ENCODE results near the gene R3HDM2.
"Not testable (repeated sequence)": the region's sequence is repeated elsewhere in the genome, so short reads cannot be mapped to it uniquely, and the experiment has no call there.

The R3HDM2 gene

DNA sequence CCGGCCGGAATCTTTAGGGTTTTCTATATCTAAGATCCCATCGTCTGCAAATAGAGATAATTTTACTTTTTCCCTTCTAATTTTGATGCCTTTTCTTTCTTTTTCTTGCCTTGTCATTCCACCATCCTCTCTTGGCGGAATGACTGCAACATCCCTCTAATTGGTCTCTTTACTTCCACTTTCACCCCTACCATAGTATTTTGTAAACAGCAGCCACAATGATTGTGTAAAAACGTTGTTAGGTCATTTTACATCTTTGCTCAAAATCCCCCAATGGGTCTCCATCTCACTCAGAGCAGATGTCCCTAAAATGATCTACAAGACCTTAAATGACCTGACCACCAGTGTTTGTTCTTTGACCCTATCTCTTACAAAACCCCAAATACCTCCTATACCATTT lies 99.9 kb downstream of the R3HDM2 start:
- Mint-ChIP-seq H3K36me3 (peaks cover 16% of the 10 kb centered on the region), H3K27me3 (no peaks in the 10 kb centered on the region), H3K4me3 (no peak overlapping the region), H3K4me1 (ENCODE audit: low read depth) (peaks cover 3% of the 10 kb centered on the region), H3K9me3 (ENCODE audit: low read depth) (no peaks in the 10 kb centered on the region), H3K27ac (no peak overlapping the region)

DNA sequence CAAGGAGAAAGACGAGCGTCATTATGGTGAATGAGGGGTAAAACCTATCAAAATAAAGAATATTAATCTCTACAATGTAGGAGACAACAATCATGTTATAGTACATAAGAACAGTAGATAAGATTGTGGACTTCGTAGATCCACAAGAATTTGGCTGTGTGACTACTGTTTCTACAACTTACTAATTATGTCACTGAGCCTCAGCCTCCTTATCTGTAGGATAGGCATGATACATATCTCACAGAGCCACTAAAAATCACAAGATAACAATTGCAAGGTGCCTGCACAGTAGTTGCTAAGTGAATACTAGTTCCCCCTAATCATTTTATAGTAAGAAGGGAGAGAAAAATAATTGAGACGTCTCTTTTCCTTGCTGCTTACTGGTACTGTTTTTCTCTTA lies 101.6 kb downstream of the R3HDM2 start:
- no peaks in the 10 kb centered on the region for H3K9me3 Mint-ChIP-seq (ENCODE audit: low read depth)
- H3K27me3 Mint-ChIP-seq = no peaks in the 10 kb centered on the region
- H3K27ac Mint-ChIP-seq = no peak overlapping the region
- H3K36me3 Mint-ChIP-seq = peaks cover 18% of the 10 kb centered on the region
- no peak overlapping the region for H3K4me3 Mint-ChIP-seq
- H3K4me1 Mint-ChIP-seq (ENCODE audit: low read depth) = peaks cover 2% of the 10 kb centered on the region

DNA sequence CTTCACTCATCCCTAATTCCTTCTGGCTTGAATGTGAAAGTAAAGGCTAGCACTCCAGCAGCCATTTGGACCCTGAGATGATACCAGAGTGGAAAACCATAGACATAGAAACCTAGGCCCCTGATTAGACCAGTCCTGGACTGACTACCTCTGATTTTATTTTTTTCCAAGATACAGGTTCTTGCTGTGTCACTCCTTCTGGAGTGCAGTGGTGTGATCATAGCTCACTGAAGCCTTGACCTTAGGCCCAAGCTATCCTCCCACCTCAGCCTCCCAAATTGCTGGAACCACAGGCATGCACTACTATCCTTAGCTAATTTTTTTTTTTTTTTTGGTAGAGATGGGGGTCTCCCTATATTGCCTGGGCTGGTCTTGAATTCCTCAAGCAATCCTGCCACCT lies 105.4 kb downstream of the R3HDM2 start:
- no peak overlapping the region for H3K27ac Mint-ChIP-seq
- no peaks in the 10 kb centered on the region for H3K27me3 Mint-ChIP-seq
- peaks cover 13% of the 10 kb centered on the region for H3K36me3 Mint-ChIP-seq
- peaks cover 3% of the 10 kb centered on the region for H3K4me1 Mint-ChIP-seq (ENCODE audit: low read depth)
- H3K4me3 Mint-ChIP-seq = no peak overlapping the region
- no peaks in the 10 kb centered on the region for H3K9me3 Mint-ChIP-seq (ENCODE audit: low read depth)

DNA sequence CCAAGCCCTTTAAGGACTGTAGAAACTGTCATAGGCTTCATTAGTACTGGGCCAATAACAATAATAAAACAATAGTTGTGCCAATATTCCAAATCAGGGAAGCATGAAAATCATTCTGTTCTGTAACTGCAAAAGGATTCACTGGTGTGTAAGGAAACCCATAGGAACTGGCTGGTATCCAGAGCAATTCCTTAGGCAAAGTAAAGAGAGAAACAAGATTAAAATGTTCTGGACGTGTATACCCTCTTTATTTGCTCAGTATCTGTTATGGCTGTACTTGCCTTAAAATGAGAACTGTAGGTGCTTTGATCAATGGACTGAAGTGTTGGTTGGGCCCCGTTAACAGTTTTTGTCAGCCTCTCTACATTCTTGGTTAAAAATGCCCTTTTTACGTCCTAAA lies 107.4 kb downstream of the R3HDM2 start:
- Mint-ChIP-seq H3K9me3 (ENCODE audit: low read depth) (no peaks in the 10 kb centered on the region), H3K27ac (no peak overlapping the region), H3K36me3 (peaks cover 13% of the 10 kb centered on the region), H3K4me1 (ENCODE audit: low read depth) (peaks cover 7% of the 10 kb centered on the region), H3K27me3 (no peaks in the 10 kb centered on the region), H3K4me3 (no peak overlapping the region)

DNA sequence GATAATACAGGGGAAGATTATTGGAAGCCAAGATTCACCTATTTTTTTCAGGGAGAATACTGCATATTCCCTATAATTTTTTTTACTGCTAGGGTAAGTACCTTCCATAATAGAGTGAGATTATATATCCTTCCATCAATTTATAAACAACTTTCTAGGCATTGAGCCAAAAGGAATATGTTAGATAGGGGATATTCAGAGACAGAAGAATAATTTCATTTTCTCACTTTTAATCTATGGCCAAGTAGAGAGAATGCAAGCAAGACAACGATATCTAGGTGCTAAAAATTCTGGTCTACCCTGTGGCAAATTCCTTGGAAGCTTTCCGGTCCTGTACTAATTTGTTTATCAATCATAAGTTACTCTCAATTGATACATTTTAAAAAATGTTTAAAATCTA lies 110.2 kb downstream of the R3HDM2 start:
- Mint-ChIP-seq H3K27ac (no peak overlapping the region), H3K27me3 (no peaks in the 10 kb centered on the region), H3K36me3 (peaks cover 2% of the 10 kb centered on the region), H3K4me3 (no peak overlapping the region), H3K9me3 (ENCODE audit: low read depth) (no peaks in the 10 kb centered on the region), H3K4me1 (ENCODE audit: low read depth) (peaks cover 7% of the 10 kb centered on the region)

DNA sequence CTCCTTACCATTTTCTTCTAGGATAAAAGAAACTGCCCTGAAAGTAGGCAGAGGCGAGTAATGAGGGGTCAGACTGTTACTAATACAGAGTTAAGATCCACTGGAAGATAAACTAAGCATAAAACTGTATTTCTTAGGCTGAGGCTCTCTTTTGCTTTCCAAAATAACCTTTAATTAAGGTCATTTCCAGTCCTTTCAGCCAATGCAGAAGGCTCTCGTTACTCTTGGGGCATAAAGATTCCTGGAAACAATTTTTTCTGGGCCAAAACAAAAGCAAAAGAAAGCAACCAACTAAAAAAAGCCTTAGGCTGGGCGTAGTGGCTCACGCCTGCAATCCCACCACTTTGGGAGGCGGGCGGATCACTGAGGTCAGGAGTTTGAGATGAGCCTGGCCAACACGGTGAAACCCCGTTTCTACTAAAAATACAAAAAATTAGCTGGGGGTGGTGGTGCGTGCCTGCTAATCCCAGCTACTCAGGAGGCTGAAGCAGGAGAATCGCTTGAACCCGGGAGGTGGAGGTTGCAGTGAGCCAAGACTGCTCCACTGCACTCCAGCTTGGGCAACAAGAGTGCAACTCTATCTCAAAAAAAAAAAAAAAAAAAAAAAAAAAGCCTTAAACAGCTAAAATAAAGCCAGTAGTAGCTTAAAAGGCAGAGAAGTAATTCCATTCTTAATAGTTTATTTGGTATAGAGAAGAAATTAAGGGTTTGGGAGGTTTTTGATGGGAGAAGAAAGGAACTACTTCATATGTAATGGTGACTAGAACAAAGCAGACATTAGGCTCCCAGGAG lies 111.0 kb downstream of the R3HDM2 start:
- H3K27me3 Mint-ChIP-seq = no peaks in the 10 kb centered on the region
- H3K36me3 Mint-ChIP-seq = peaks cover 2% of the 10 kb centered on the region
- H3K4me3 Mint-ChIP-seq = no peak overlapping the region
- H3K27ac Mint-ChIP-seq = no peak overlapping the region
- H3K4me1 Mint-ChIP-seq (ENCODE audit: low read depth) = peaks cover 7% of the 10 kb centered on the region
- H3K9me3 Mint-ChIP-seq (ENCODE audit: low read depth) = no peaks in the 10 kb centered on the region

DNA sequence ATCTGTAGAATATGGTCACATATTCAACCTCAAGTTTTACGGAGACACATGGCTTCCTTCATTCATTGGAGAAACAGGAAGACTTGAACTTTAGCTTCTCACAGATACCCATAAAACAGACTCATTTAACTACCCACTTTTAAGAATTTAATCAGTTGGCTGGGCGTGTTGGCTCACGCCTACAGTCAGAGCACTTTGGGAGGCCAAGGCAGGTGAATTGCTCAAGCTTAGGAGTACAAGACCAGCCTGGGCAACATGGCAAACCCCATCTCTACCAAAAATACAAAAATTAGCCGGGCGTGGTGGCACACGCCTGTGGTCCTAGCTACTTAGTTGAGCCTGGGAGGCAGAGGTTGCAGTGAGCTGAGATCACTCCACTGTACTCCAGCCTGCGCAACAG lies 115.2 kb downstream of the R3HDM2 start:
- Mint-ChIP-seq H3K27me3 (no peaks in the 10 kb centered on the region), H3K27ac (no peak overlapping the region), H3K9me3 (ENCODE audit: low read depth) (no peaks in the 10 kb centered on the region), H3K4me1 (ENCODE audit: low read depth) (peaks cover 5% of the 10 kb centered on the region), H3K4me3 (no peak overlapping the region), H3K36me3 (no peaks in the 10 kb centered on the region)

DNA sequence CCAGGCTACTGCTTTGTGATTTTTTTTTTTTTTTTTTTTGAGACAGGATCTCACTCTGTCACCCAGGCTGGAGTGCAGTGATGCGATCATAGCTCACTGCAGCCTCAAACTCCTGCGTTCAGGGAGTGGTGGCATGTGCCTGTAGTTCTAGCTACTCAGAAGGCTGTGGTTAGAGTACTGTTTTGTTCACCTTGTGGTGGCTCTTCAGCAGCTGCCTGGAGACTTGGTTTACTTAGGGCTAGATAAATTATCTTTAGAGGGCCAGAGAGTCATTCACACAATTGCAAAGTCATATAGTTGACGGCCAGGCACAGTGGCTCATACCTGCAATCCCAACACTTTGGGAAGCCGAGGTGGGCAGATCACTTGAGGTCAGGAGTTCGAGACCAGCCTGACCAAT lies 118.6 kb downstream of the R3HDM2 start:
- not testable (repeated sequence) for H3K4me1 Mint-ChIP-seq (ENCODE audit: low read depth); H3K27ac Mint-ChIP-seq; H3K9me3 Mint-ChIP-seq (ENCODE audit: low read depth); H3K36me3 Mint-ChIP-seq; H3K27me3 Mint-ChIP-seq; H3K4me3 Mint-ChIP-seq

DNA sequence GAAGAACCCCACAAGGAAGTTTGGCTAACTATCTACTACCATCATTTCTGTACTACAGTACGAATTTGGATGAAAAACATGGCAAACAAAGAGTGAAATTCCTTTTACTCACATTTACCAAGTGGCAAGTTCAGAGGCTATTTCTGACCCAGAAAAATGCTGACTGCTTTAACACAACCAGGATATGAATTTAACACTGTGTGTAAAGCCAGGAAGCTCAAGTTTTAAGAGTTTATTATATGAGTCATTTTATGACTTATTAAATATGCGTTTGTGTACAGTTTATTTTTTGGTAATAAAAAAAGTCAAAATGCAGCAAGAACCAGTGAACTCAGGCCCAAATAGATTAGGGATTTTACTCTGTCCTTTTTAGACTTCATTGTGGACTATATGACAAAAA lies 121.4 kb downstream of the R3HDM2 start:
- Mint-ChIP-seq H3K36me3 (peaks cover 10% of the 10 kb centered on the region), H3K27ac (no peak overlapping the region), H3K9me3 (ENCODE audit: low read depth) (no peaks in the 10 kb centered on the region), H3K27me3 (no peaks in the 10 kb centered on the region), H3K4me3 (no peak overlapping the region), H3K4me1 (ENCODE audit: low read depth) (peaks cover 1% of the 10 kb centered on the region)

DNA sequence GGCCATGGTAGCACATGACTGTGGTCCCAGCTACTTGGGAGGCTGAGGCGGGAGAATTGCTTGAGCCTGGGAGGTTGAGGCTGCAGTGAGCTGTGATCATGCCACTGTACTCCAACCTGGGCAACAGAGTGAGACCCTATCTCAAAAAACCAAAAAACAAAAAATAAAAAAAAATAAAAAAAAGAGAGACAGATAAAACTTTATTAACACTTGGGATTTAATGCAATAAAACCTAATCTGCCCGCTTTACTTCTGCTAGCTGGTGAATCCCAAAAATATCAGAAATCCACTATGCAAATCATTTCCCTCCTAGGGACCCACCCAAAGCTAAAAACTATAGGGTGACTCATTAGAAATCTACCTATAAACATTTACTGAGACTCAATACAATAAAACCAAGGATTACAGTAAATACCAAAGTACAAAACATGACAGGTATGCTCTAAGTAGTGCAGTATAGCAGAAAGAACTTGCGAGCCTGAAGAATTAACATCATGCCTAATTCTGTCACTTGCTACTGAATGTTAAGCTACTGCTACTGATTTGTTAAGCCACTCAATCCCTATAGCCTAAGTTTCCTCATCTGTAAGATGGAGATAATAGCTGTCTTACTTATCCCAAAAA lies 129.8 kb downstream of the R3HDM2 start:
- H3K9me3 Mint-ChIP-seq (ENCODE audit: low read depth) = no peaks in the 10 kb centered on the region
- H3K27ac Mint-ChIP-seq = no peak overlapping the region
- H3K36me3 Mint-ChIP-seq = peaks cover 25% of the 10 kb centered on the region
- no peaks in the 10 kb centered on the region for H3K4me1 Mint-ChIP-seq (ENCODE audit: low read depth)
- H3K4me3 Mint-ChIP-seq = no peak overlapping the region
- H3K27me3 Mint-ChIP-seq = no peaks in the 10 kb centered on the region

DNA sequence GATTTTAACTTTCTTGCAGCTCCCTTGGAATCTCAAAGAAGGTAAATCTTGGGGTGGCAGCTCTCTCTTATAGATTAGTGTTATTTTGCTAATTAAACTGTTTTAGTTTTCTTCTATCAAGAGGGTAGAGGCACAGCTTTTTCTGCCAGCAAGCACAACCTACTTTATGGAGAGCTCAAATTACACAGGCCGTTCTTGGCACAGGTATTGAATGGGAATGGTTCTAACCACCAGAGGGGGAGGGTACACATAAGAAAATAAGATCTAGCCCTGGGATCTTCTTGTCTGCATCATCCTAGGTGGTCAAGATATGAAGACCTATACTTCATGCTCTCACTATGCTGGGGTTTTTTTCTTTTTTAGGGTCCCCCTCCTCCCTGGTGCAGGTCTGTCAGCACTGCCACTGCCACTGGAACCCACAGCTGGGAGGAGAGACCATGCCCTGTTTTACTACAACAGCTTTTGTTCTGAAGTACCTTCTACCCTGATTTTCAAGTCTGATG lies 131.3 kb downstream of the R3HDM2 start:
- Mint-ChIP-seq H3K9me3 (ENCODE audit: low read depth) (no peaks in the 10 kb centered on the region), H3K4me3 (no peak overlapping the region), H3K4me1 (ENCODE audit: low read depth) (no peaks in the 10 kb centered on the region), H3K27me3 (no peaks in the 10 kb centered on the region), H3K27ac (no peak overlapping the region), H3K36me3 (peaks cover 22% of the 10 kb centered on the region)

DNA sequence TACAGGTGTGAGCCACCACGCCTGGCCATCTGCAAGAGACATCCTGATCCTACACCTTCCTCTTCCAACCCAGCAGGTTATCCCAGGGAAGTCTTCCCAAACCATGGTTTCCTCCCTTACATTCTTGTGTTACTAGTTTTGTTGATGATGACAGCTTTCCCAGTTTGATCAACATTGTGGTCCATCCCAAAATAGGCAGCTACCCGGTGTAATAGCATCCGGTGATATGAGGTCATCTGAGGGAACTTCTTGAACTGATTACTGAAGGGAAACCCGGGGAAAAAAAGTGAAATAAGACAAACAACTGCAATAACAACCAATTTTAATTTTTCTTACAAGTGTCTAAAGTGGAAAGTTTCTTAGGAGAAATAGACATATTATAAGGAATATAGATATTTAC lies 134.6 kb downstream of the R3HDM2 start:
- Mint-ChIP-seq H3K27me3 (no peaks in the 10 kb centered on the region), H3K9me3 (ENCODE audit: low read depth) (no peaks in the 10 kb centered on the region), H3K4me1 (ENCODE audit: low read depth) (no peaks in the 10 kb centered on the region), H3K27ac (no peak overlapping the region), H3K4me3 (no peak overlapping the region), H3K36me3 (peaks cover 14% of the 10 kb centered on the region)

DNA sequence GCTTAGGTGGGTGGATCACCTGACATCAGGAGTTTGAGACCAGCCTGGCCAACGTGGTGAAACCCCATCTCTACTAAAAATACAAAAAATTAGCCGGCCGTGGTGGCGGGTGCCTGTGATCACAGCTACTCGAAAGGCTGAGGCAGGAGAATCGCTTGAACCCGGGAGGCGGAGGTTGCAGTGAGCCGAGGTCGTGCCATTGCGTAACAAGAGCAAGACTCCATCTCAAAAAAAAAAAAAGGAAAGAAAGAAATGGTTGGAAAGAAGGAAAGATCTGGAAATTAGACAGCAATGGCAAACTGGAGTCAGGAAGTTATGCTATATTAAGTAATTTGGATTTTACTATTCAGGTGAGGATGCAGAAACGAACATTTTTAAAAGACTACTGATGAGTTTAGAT lies 148.8 kb downstream of the R3HDM2 start:
- not testable (repeated sequence) for H3K9me3 Mint-ChIP-seq (ENCODE audit: low read depth); H3K27me3 Mint-ChIP-seq; H3K4me3 Mint-ChIP-seq
- Mint-ChIP-seq H3K36me3 (peaks cover 15% of the 10 kb centered on the region), H3K27ac (peak overlapping the region; percentile 13), H3K4me1 (ENCODE audit: low read depth) (peaks cover 22% of the 10 kb centered on the region)

DNA sequence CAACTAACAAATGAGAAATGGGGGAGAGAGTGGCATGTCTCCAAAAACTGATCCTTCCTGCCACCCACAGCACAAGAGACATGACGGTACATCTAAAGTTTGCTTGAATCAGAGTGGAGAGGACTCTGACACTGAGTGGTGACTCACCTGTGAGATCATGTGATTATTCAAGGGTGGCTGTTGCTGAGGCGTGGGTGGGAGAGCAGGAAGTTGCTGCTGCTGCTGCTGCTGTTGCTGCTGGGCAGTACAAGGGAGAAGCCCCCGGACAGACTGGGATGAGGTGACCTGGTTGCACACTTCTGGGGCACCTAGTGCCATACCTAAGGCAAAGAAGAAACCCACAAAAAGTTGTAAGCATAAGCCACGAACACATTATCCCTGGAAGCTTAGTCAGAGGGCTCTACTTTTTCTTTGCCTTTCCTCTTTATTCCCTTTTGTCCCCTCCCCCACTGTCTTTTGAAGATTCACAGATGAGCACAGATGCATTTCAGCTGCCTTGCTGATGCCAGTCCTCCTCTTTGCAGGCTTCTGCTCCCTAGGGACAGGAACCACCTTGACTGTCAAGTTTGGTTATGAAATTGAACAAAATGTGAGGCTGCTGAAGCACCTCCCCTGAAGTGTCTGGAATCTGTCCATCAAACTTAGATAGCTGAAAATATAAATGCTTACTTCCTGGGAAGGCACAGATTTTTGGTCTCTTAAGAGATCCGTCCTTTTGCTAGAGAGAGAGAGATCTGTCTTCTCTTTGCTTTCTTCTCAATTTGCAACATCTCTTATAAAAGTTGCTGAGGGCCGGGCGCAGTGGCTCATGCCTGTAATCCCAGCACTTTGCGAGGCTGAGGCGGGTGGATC lies 150.4 kb downstream of the R3HDM2 start:
- Mint-ChIP-seq H3K27me3 (no peaks in the 10 kb centered on the region), H3K27ac (peak overlapping the region; percentile 97), H3K36me3 (peaks cover 16% of the 10 kb centered on the region), H3K9me3 (ENCODE audit: low read depth) (no peaks in the 10 kb centered on the region), H3K4me1 (ENCODE audit: low read depth) (peaks cover 22% of the 10 kb centered on the region), H3K4me3 (peak overlapping the region; percentile 80)

Data from activated naive CD8-positive, alpha-beta T cell (primary cell).